Spleen (tissue), 7 donors: ENCODE results near the gene NSL1.

Experiments used
- POLR2A ChIP-seq, 3 donors: fragments of 450-650 bp; IDR thresholded peaks; one replicate each; pipeline ENCODE4 v1.5.1; 2017; ENCODE audit warnings: antibody characterized with exemption in 3 of 3, mild to moderate bottlenecking in 1 of 3
- POLR2AphosphoS5 ChIP-seq, 3 donors: sonication (generic); formaldehyde crosslinking; IDR thresholded peaks; one replicate each; pipeline ENCODE4 v1.5.1; 2017; ENCODE audit warnings: antibody characterized with exemption in 3 of 3
- TF ChIP-seq, protein P1 (sequence below), 11 experiments: fragments of 200-600 bp in 7 of 11; fragments of 450-650 bp in 4 of 11; sonication (generic) in 4 of 11; IDR thresholded peaks in 8 of 11; conservative IDR thresholded peaks in 3 of 11; 1 replicate in 7 of 11; 2 replicates in 4 of 11; pipeline versions ENCODE4 v1.4.0 to v1.8.0; 2016 to 2021; ENCODE audit warnings: antibody characterized with exemption in 11 of 11, inconsistent platforms in 4 of 11, mild to moderate bottlenecking in 1 of 11
- donor health status: DM: no; HTN: no; CAD: no; lungs with moderate emphysema.
- donor health status: DM: no; HTN: no; CAD: no.
- donor health status: DM: no; HTN: no; CAD: no.

DNA sequence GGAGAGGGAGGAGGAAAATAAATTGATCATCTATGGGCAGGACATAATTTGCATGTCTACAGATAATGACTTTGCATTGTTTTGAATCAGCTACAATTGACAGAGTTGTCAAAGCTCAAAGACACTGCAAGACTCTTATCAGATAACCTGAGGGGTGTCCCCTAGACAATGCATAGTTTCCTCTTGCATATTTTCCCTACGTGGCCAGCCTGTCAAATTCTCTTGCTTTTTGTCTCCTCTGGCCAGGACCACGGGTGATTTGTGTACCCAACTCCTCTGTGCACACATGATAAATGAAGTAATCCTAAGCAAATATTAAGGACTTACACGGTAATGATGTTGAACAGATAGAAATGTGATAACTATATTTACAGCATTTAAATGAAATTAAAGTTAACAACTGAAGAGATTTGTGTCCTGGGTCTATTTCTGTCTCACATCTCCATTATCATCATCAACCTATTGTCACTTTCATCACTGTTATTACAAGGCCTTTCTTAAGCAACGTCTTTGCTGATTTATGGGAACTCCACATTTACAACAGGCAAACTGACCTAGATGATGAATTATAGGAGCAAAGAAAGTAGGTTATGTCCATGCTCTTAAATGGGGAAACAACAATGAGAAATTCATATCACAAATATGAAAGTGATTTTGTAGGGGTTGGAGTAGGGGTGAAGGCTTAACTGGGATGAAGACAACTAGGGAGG is 110.7 kb downstream of the NSL1 start:
- TF ChIP-seq, protein P1, sequence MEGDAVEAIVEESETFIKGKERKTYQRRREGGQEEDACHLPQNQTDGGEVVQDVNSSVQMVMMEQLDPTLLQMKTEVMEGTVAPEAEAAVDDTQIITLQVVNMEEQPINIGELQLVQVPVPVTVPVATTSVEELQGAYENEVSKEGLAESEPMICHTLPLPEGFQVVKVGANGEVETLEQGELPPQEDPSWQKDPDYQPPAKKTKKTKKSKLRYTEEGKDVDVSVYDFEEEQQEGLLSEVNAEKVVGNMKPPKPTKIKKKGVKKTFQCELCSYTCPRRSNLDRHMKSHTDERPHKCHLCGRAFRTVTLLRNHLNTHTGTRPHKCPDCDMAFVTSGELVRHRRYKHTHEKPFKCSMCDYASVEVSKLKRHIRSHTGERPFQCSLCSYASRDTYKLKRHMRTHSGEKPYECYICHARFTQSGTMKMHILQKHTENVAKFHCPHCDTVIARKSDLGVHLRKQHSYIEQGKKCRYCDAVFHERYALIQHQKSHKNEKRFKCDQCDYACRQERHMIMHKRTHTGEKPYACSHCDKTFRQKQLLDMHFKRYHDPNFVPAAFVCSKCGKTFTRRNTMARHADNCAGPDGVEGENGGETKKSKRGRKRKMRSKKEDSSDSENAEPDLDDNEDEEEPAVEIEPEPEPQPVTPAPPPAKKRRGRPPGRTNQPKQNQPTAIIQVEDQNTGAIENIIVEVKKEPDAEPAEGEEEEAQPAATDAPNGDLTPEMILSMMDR (IDR thresholded peaks at IDR 0.05 in 8 of 11, conservative IDR thresholded peaks at IDR 0.05 in 3 of 11), result no peak
- no peak for TF ChIP-seq POLR2A (IDR thresholded peaks at IDR 0.05)
- no peak for TF ChIP-seq POLR2AphosphoS5 (IDR thresholded peaks at IDR 0.05)
